GM18508 (cell line): ENCODE results near the gene RPL6.
A peak's percentile ranks its signal among the peaks of the same experiment; 100 is the strongest.
"Not testable (repeated sequence)": the region's sequence is repeated elsewhere in the genome, so short reads cannot be mapped to it uniquely, and the experiment has no call there.

Experiments used
- ATAC-seq: cut with Tn5 transposase; IDR thresholded peaks from one replicate; pipeline ENCODE4 v1.9.1; 2021; ENCODE audit warnings: moderate number of reproducible peaks; ENCODE audit not compliant: insufficient read depth, unreplicated experiment

RPL6 gene

GRCh38 chr12:112420740-112421139, 11.3 kb upstream of the RPL6 start:
- no peak for ATAC-seq

DNA sequence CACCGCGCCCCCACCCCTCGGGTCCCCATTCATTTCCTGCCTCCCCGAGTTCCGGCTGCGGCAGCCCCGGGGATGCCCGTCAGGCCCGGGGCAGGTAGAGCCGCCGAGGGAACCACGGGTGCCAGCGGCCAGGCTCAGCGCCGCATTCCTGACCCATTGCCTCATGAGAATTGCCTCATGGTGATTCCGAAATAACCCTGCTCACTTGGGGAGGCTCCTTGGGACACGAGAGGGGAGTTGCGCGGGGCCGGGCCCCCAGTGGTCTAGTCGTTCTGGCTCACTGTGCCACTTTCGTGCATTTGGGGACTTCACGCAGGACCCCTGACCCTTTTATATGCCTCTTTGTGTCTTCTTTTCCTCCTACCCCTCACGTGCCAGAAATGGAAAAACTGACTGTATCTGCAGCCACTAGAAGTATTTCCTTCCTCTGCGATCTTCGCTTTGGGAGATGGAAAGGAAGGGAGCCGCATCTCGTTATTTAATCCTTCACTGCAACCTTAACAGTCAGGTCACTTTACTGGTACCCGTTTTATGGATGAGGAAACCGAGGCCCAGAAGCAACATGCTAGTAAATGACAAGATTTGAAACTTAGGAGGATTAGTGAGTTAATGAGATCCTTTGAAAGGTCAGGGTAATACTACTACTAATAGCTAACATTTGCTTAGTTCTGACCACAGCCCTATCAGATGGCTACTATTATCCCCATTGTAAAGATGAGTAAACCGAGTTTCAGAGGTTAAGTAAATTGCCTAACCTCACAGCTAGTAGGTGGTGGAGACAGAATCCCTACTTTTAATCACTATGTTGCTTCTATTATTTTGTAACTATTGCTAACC, 10.1 kb upstream of the RPL6 start:
- no peak for ATAC-seq

- ATAC-seq: no peak
These were observed 9.3 kb upstream of the RPL6 start, which contains the start of gene PTPN11 for GRCh38 chr12:112418608-112419296. PTPN11 (plus strand) TSS chr12:112418947; CDS start chr12:112419112, 165 bp downstream.

DNA sequence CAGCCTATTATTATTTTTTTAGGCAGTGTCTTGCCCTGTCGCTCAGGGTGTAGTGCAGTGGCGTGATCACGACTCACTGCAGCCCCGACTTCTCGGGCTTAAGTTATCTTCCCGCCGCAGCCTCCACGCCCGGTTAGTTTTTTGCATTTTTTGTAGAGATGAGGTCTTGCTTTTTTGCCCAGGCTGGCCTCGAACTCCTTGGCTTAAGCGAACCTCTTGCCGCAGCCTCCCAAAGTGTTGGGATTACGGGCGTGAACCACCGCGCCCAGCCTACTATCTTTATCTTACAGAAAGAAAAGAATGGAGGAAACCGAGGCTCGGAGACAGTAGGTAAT, 8.8 kb upstream of the RPL6 start:
- no peak for ATAC-seq

DNA sequence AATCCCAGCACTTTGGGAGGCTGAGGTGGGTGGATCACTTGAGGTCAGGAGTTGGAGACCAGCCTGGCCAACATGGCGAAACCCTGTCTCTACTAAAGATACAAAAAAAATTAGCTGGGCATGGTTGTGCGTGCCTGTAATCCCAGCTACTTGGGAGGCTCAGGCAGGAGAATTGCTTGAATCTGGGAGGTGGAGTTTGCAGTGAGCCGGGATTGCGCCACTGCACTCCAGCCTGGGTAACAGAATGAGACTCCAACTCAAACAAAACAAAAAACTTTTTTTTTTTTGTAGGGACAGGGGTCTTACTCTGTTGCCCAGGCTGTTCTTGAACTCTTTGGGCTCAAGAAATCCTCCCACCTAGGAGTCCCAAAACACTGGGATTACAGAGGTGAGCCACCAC, 6.1 kb upstream of the RPL6 start:
- not testable (repeated sequence) for ATAC-seq

GRCh38 chr12:112413855-112414625, 4.6 kb upstream of the RPL6 start:
- no peak for ATAC-seq

DNA sequence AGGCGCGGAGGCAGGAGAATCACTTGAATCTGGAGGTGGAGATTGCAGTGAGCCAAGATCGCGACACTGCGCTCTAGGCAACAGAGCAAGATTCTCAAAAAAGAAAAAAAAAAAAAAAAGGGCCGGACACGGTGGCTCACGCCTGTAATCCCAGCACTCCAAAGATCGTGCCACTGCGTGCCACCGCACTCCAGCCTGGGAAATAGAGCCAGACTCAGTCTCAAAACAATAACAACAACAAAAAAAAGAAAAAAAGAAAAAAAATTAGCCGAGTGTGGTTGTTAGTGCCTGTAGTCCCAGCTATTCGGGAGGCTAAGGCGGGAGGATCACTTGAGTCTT, 470 bp upstream of the RPL6 start:
- no peak for ATAC-seq

DNA sequence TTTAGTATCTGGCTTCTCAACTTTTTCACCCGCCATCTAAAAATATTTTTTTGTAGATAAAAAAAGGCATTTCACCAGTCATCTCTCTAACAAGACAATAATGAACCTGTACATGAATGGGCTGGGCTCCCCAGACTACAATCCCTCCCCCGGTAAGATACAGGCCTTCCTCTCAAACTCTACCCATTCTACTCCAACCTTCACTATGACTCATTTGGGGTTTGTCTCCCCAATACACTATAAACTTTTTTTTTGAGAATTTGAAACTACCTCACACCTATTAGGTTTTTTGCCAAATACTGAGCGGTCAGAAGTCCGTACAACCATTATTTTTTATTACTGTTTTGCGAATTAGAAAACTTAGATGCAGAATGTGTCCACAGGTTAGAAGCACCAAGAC, 784 bp downstream of the RPL6 start:
- no peak for ATAC-seq

GRCh38 chr12:112407683-112408082, 1.7 kb downstream of the RPL6 start:
- ATAC-seq: not testable (repeated sequence)

GRCh38 chr12:112406519-112407488, 2.6 kb downstream of the RPL6 start:
- no peak for ATAC-seq

GRCh38 chr12:112401903-112402498, 7.4 kb downstream of the RPL6 start:
- no peak for ATAC-seq

- no peak for ATAC-seq
These were observed 8.4 kb downstream of the RPL6 start for GRCh38 chr12:112401054-112401453.

DNA sequence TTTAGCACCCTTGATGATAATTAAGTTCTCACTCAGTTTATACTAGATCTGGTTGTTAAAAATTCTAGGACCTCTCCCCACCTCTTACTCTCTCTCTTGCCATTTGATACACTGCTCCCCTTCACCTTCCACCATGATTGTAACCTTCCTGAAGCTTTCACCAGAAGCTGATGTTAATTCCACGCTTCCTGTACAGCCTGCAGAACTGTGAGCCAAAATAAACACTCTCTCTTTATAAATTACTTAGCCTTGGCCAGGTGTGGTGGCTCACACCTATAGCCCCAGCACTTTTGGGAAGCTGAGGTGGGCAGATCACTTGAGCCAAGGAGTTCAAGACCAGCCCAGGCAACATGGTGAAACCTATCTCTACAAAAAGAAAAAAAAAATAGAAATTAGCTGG, 16.1 kb downstream of the RPL6 start:
- ATAC-seq: no peak

- not testable (repeated sequence) for ATAC-seq
These were observed 19.3 kb downstream of the RPL6 start for GRCh38 chr12:112389922-112390654.

- ATAC-seq: no peak
These were observed 20.2 kb downstream of the RPL6 start for GRCh38 chr12:112389228-112389627.

GRCh38 chr12:112386726-112387125, 22.7 kb downstream of the RPL6 start:
- ATAC-seq: no peak

DNA sequence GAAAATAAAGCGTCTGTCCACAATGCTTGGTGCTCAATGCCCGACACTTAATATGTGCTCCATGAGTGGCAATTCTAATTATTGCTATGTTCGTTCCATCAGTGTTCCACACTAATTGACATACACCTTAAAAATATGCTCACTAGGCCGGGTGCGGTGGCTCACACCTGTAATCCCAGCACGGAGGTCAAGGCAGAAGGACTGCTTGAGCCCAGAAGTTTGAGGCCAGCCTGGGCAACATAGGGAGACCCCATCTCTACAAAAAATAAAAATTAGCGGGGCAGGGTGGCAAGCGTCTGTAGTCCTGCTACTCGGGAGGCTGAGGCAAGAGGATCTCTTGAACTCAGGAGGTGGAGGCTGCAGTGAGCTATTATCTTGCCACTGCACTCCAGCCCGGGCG, 26.5 kb downstream of the RPL6 start:
- no peak for ATAC-seq

DNA sequence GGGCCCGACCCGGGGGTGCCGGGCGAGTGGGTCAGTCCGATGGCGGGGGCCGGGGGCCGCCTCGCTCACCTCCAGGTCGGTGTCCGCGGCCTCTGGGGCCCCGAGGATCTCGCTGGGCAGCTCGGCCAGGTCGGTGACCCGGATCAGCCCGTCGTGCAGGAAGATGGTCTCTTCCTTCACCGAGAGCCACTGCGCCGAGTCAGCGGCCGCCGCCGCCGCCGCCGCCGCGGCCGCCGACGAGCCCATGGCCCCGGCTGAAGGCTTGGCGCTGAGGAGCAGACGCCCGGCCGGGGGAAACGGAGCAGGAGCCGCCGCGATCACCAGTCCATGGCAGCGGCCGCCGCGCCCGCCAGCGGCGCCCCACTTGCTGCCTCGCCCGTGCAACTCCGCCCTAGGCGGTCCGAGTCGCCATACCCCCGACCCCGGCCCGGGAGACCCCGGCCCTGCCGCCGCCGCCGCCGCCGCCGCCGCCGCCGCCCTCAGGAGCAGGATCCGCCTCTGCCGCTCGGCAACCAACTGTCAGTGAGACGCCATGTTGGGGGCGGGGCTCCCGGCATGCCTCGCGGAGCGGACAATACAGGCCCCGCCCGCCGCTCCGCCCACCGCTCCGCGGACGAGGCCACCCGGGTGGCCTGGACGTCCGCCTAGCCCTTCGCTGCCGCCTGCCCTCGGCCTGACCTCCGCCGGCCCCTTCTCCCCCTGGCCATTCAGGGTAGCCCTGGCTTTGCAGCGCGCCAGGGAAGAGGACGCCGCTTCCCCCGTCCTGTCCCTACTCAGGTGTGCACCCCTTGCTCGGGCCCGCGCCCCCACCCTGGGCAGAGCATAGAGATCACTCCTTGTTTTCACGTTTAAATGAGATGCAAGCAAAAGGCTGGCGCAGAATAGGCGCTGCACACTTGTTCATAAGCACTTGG, 27.3 kb downstream of the RPL6 start, which contains the start of gene HECTD4:
HECTD4 (minus strand) TSS at position 549 of the 914 bp plus-strand sequence; CDS start at position 246, 303 bp downstream.
- ATAC-seq: peak; percentile 55
